ENCODE data around the gene ZNF142.

DNA sequence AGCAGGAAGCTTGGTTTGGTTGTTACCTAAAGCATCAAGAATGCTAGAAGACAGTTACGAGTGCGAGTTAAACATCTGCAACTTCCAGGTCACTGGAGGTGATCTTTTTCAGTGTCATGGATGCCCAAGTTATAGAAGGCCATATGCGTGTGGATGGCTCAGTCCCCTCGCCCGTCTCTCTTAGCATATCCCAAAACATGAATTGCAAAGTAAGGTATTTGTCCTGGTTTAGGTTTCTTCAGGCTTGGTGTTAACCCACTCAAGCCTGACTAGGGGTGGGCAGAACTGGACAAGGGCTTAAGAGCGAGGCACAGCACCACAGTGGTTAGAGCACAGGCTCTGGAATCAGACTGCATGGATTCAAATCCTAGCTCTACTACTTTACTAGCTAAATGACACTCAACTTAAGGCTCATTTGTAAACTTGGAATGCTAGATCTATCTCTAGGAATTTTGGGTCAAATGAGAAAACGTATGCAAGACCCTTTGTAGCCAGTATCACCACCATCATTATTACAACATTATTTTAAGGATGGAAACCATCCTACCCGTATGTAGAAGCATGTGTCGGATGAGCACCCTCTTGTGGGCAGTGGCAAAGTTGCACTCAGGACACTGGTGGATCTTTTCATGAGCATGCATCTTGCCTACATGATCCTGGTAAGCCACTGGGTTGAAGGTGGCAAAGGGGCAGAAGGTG lies 11.2 kb downstream of the ZNF142 start:
- TF ChIP-seq, protein P1, sequence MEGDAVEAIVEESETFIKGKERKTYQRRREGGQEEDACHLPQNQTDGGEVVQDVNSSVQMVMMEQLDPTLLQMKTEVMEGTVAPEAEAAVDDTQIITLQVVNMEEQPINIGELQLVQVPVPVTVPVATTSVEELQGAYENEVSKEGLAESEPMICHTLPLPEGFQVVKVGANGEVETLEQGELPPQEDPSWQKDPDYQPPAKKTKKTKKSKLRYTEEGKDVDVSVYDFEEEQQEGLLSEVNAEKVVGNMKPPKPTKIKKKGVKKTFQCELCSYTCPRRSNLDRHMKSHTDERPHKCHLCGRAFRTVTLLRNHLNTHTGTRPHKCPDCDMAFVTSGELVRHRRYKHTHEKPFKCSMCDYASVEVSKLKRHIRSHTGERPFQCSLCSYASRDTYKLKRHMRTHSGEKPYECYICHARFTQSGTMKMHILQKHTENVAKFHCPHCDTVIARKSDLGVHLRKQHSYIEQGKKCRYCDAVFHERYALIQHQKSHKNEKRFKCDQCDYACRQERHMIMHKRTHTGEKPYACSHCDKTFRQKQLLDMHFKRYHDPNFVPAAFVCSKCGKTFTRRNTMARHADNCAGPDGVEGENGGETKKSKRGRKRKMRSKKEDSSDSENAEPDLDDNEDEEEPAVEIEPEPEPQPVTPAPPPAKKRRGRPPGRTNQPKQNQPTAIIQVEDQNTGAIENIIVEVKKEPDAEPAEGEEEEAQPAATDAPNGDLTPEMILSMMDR (IDR thresholded peaks at IDR 0.05), result peak; percentile 38 to 82
- no peak for TF ChIP-seq EP300 (IDR thresholded peaks at IDR 0.05)

Measured in suprapubic skin (tissue), 3 donors.